HG03196 (cell line): ENCODE data around the gene MGST3.
"Not testable (repeated sequence)": the region's sequence is repeated elsewhere in the genome, so short reads cannot be mapped to it uniquely, and the experiment has no call there.

ENCODE experiments used
- ATAC-seq: cut with Tn5 transposase; IDR thresholded peaks from one replicate; pipeline ENCODE4 v1.9.1; 2021; ENCODE audit not compliant: unreplicated experiment

The MGST3 gene

DNA sequence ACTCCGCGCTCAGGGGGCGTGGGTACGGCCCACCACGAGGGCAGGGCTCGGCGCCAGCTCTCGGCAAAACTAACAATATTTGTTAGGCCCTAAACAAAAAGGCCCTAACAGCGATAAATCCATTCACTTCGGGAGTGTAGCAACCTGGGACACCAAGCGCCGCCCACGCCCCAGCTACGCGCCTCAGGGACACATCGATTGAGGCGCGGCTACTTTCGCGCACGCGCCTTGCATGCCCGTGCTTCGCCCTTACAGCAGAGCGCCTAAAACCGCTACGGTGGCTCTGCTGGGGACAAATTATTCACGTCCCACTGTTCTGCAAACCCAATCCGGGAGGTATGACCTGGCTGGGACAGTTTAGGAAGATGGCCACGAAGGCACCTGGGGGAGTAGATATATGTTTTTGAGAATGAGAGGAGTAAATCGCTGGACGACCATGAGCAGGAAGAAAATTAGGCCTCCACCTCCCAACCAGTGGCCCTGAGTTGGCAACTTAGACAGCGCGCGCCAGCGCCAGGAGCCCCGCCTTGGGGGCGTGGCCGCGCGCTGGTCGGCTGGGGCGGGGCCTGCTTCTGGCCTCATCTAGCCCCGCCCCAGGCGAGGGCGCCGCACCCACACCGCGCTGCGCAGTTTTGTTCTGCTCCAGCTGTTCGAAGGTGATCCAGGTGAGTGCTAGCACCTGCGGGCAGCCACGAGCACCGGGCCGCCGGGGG, at the start of gene MGST3:
TSS of gene MGST3 (plus strand) at position 606 of the 713 bp plus-strand sequence. CDS start 18,614 bp downstream, outside the sequence.
- peak; percentile 73 for ATAC-seq

GRCh38 chr1:165581926-165582325, 49.1 kb upstream of the MGST3 start:
- no peak for ATAC-seq

DNA sequence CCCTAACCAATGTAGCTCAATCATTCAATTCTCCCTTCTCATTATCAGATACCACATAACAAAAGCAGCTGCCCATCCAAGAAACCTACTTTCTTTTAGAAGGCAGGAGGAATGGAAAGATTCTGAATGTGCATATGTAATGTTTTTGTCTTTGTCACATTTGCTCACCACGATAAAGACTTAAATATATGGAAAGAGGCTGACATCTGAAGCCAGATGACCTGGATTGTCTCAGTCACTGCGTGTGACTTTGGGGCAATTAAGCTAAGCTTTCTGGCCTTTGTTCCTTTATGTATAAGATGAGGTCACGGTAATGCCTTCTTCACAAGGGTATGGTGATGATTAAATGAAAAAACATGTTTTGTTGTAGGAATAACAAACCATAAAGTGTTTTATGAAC, 44.6 kb upstream of the MGST3 start:
- no peak for ATAC-seq

GRCh38 chr1:165591391-165591790, 39.6 kb upstream of the MGST3 start:
- ATAC-seq, result not testable (repeated sequence)

GRCh38 chr1:165592945-165593823, 37.9 kb upstream of the MGST3 start:
- no peak for ATAC-seq

GRCh38 chr1:165595246-165595938, 35.6 kb upstream of the MGST3 start:
- ATAC-seq, result no peak

GRCh38 chr1:165597883-165598675, 33.0 kb upstream of the MGST3 start:
- ATAC-seq, result peak; percentile 99

- ATAC-seq, result no peak
These were observed 32.4 kb upstream of the MGST3 start for GRCh38 chr1:165598676-165599059.

GRCh38 chr1:165600793-165601192, 30.2 kb upstream of the MGST3 start:
- ATAC-seq, result no peak

GRCh38 chr1:165603810-165604209, 27.2 kb upstream of the MGST3 start:
- no peak for ATAC-seq

DNA sequence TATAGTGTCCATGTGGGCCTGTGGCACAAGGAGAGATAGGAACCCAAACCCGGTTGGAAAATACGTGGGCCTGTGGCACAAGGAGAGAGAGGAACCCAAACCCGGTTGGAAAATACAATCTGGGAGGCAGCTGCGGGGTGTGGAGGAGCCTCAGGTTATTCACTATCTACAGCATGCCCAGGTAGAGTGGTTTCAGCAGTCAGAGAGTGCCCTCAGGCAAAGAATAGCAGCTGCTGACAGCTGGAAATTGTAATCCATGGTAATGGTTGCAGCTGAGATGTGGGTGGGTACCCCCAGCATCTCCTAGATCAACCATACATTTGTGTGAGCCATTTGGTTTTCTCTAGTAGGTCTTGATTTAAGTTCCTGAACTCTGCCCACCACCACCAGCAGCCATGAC, 25.8 kb upstream of the MGST3 start:
- no peak for ATAC-seq

GRCh38 chr1:165606676-165607075, 24.4 kb upstream of the MGST3 start:
- not testable (repeated sequence) for ATAC-seq

- ATAC-seq, result no peak
These were observed 20.2 kb upstream of the MGST3 start for GRCh38 chr1:165610866-165611265.

DNA sequence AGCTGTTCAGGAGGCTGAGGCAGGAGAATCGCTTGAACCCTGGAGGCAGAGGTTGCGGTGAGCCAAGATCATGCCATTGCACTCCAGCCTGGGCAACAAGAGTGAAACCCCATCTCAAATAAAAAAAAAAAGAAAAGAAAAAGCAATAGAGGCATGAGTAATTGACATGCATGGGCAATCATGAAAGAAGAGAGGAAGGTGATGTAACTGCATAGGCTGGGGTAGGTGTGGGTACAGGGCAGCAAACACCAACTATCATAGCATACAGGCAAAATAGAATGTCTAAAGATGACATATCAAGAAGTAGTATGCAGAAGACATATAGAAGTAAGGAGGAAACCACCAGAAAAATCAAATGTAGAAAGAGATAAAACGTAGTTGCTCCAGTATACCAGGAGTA, 19.0 kb upstream of the MGST3 start:
- ATAC-seq, result no peak

- ATAC-seq, result no peak
These were observed 14.9 kb upstream of the MGST3 start for GRCh38 chr1:165616054-165616612.

- ATAC-seq, result no peak
These were observed 14.0 kb upstream of the MGST3 start for GRCh38 chr1:165616987-165617546.

DNA sequence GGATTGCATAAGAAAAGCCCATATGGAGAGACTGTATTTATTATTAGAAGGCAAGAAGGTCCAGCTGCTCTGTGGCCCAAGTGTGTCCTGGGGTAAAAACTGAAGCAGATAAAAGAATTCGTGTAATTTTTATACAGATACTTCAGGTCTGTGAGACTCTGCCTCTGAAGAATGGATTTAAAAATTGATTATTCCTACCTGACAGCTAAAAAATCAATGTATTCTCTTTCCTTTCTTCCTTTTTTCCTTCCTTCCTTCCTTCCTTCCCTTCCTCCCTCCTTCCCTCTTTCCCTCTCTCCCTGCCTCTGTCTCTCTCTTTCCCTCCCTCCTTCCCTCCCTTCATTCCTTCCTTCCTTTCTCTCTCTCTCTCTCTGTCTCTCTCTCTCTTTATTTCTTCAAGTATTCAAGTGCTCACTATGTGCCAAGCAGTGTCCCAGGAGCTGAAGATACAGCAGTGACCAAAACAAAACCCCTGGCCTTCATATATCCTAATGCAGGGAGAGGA, 11.3 kb upstream of the MGST3 start:
- ATAC-seq, result no peak

- ATAC-seq, result no peak
These were observed 7.4 kb upstream of the MGST3 start for GRCh38 chr1:165623624-165624023.

GRCh38 chr1:165624441-165624840, 6.6 kb upstream of the MGST3 start:
- ATAC-seq, result no peak
